ENCODE results near the gene GATM.
"Not testable (repeated sequence)": the region's sequence is repeated elsewhere in the genome, so short reads cannot be mapped to it uniquely, and the experiment has no call there.

The GATM gene

DNA sequence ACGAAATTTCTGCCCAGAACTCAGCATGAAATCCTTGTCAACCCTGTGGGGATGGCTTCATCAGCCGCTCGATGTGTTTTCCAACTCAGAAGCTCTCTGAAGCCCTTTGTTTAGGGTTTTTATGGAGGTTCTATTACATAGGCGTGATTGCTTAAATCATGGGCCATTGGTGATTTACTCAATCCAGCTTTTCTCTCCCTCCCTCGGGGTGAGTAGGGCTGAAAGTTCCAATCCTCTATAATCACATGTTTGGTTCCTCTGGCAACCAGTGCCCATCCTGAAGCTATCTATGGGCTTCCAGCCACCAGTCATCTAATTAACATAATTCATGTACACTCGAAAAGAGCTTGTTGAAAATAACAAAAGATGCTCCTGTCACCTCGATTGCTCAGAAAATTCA lies 51.6 kb downstream of the GATM start:
- no peak overlapping the region for H3K4me3 ChIP-seq (ENCODE audit: low read depth, low read length)
- TF ChIP-seq, protein P1, sequence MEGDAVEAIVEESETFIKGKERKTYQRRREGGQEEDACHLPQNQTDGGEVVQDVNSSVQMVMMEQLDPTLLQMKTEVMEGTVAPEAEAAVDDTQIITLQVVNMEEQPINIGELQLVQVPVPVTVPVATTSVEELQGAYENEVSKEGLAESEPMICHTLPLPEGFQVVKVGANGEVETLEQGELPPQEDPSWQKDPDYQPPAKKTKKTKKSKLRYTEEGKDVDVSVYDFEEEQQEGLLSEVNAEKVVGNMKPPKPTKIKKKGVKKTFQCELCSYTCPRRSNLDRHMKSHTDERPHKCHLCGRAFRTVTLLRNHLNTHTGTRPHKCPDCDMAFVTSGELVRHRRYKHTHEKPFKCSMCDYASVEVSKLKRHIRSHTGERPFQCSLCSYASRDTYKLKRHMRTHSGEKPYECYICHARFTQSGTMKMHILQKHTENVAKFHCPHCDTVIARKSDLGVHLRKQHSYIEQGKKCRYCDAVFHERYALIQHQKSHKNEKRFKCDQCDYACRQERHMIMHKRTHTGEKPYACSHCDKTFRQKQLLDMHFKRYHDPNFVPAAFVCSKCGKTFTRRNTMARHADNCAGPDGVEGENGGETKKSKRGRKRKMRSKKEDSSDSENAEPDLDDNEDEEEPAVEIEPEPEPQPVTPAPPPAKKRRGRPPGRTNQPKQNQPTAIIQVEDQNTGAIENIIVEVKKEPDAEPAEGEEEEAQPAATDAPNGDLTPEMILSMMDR (IDR thresholded peaks at IDR 0.05; ENCODE audit: insufficient read depth, low read depth, low read length, missing control alignments) = no peak

DNA sequence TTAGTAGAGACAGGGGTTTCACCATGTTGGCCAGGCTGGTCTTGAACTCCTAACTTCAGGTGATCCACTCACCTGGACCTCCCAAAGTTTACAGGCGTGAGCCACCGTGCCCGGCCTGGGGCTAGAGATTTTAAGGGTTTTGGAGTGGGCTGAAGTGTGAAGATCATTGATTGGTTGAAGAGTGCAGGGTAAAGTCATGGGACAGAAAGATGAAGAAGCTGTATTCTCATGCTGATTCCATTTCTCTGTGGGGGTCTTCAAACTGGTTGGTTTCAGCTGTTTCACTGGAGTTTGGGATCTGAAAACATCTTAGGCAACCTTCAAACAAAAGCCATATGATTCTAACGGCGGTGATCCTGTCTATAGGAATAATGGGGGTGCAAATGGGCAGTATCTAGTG lies 52.1 kb downstream of the GATM start:
- DNase-seq (ENCODE audit: low read depth) = no peak
- H3K4me3 ChIP-seq (ENCODE audit: low read depth, low read length) = no peak overlapping the region
- TF ChIP-seq, protein P1 (IDR thresholded peaks at IDR 0.05; ENCODE audit: insufficient read depth, low read depth, low read length, missing control alignments) = no peak

More for the DNA sequence above, 51.6 kb downstream of the GATM start:
- no peak for DNase-seq (ENCODE audit: low read depth)

DNA sequence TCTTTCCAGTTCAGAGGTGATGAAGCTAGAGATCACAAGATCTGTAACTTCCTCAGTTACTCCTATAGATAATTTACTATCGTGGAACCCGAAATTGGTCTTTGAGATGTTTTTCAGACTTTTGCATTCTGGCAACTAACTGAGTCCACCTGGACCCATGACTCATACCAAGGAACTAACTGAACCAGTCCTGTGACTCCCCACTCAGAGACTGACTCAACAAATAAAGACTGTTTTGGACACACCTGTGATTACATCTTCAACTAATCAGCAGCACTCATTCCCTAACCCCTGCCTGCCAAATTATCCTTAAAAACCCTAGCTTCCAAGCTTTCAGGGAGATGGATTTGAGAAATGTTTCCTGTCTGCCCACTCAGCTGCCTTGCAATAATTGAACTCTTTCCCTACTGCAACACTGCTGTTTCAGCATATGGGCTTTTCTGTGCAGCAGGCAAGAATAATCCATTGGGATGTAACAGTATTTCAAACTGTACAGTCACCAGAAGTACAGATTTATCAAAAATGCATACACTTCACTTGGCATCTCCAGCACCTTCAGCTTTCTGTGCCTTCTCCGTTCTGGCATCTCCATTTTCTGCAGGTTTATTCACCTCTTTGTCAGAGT lies 57.7 kb downstream of the GATM start:
- no peak overlapping the region for H3K4me3 ChIP-seq (ENCODE audit: low read depth, low read length)
- no peak for DNase-seq (ENCODE audit: low read depth)
- TF ChIP-seq, protein P1 (IDR thresholded peaks at IDR 0.05; ENCODE audit: insufficient read depth, low read depth, low read length, missing control alignments) = no peak

DNA sequence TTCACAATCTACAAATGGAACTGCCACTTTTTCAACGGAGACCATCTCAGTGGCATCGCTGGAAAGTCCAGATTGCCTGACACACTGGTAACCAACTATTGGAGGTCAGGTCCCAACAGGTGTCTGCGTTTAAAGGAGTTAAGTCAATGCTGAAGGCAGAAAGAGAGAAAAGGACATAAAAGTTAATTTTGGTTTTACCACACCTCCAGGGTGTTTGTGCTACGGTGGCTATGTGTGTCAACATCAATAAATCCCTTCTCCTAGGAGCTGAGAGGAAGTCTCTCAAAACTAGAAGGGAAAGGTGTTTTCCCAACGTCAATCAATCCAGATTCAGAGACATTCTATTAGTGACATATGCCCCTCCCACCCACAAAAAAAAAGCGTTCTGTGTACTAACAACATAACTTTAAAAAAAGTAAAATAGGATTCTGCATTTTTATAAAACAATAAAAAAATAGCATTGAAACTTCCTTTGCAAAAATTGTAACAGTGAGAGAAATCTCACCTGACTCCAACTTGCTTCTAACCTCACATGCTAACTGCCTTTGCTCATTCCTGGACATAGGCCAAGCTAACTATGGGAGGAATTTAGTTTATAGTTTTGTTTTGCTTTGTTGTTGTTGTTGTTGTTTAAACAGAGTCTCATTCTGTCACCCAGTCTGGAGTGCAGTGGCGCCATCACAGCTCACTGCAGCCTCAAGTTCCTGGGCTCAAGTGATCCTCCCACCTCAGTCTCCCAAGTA lies 58.7 kb downstream of the GATM start:
- DNase-seq (ENCODE audit: low read depth) = no peak
- H3K4me3 ChIP-seq (ENCODE audit: low read depth, low read length) = no peak overlapping the region
- TF ChIP-seq, protein P1 (IDR thresholded peaks at IDR 0.05; ENCODE audit: insufficient read depth, low read depth, low read length, missing control alignments) = no peak

DNA sequence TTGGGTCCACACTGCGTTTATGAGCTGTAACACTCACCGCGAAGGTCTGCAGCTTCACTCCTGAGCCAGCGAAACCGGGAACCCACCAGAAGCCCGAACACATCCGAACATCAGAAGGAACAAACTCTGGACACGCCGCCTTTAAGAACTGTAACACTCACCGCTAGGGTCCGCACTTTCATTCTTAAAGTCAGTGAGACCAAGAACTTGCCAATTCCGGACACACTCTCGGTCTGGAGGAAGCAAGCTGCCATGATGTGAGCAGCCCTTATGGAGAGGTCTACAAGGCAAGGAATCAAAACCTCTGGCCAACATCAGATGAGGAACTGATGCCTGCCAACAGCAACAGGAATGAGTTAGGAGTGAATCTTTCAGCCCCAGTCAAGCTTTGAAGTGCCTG lies 63.4 kb downstream of the GATM start:
- peak; percentile 36 for DNase-seq (ENCODE audit: low read depth)
- H3K4me3 ChIP-seq (ENCODE audit: low read depth, low read length) = no peak overlapping the region
- TF ChIP-seq, protein P1 (IDR thresholded peaks at IDR 0.05; ENCODE audit: insufficient read depth, low read depth, low read length, missing control alignments) = no peak

DNA sequence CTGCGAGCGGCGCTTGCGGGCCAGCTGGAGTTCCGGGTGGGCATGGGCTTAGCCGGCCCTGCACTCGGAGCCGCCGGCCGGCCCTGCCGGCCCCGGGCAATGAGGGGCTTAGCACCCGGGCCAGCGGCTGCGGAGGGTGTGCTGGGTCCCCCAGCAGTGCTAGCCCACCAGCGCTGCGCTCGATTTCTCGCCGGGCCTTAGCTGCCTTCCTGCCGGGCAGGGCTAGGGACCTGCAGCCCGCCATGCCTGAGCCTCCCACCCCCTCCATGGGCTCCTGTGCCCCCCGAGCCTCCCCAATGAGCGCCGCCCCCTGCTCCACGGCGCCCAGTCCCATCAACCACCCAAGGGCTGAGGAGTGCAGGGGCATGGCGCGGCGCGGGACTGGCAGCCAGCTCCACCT lies 64.2 kb downstream of the GATM start:
- DNase-seq (ENCODE audit: low read depth); H3K4me3 ChIP-seq (ENCODE audit: low read depth, low read length): not testable (repeated sequence)
